ENCODE data around the gene RCAN1.

GRCh38 chr21:34510148-34511142 is 104.5 kb downstream of the RCAN1 start:
- TF ChIP-seq CTCF (IDR thresholded peaks at IDR 0.05 in 8 of 11, conservative IDR thresholded peaks at IDR 0.05 in 3 of 11) (peak; percentile 45 to 86 (median 59)), POLR2A (IDR thresholded peaks at IDR 0.05) (no peak)
